Measurements from ENCODE around the gene SLC41A2.

DNA sequence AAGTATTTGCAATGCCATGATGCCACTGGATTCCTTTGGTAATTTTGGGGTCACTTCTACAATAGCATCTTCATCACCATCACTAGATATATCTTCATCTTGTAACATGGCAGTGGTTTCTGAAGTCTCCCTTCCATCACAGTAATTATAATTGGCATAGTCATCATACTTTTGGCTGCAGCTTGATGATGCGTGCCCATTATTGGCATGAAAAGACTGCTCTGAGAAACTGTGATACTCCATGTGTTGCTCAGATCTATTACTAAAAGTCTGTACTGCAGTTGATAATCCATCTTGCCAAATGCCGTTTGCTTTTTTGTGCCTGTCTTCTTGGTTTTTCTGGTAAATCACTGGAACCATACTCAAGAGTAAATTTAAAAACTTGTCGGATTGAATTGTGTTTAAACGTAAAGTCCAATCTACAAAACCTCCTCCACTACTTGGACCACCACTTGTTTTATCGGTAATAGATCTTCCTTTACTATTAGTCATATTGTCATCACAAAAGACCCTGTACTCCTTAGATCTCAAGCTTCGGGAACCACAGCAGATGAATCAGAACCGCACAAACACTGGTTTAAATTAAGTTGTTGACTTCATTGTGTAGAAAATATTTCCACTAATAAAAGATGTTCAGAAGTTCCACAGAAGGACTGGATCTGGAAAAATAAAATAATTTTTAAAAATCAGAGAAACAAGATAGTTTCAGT, 29.9 kb downstream of the SLC41A2 start:
- no peak for TF ChIP-seq CTCF (IDR thresholded peaks at IDR 0.05; ENCODE audit: low read depth, low read length)
- no peak for TF ChIP-seq EZH2phosphoT487 (IDR thresholded peaks at IDR 0.05; ENCODE audit: low read depth)

Measured in OCI-LY3 (cell line).